ENCODE measurements around the gene TUT4. TPM values are rescaled to one million over a fixed set of nuclear protein-coding genes. Genes with fewer than 3 reads are reported as not detected.

The TUT4 gene
- total and polyA plus RNA-seq, 2 experiments from 2014 or later: 69.9 to 116 TPM

GRCh38 chr1:52551507-52552235 lies 1.2 kb downstream of the TUT4 start:
- Histone ChIP-seq H3K9me2 (ENCODE audit: insufficient read depth) (no peaks in the 10 kb centered on the region), H4K20me1 (replicated peaks; ENCODE audit: insufficient read depth) (peaks cover 18% of the 10 kb centered on the region; the same call in 1 of the 2 replicates), H3K79me2 (replicated peaks; ENCODE audit: insufficient read depth) (peaks cover 57% of the 10 kb centered on the region), H3K36me3 (ENCODE audit: insufficient read depth) (no peaks in the 10 kb centered on the region), H3F3A (replicated peaks; ENCODE audit: low read depth) (peaks cover 6% of the 10 kb centered on the region; the same call in 1 of the 2 replicates), H3K4me2 (peak overlapping the region; percentile 94), H3K4me3 (peak overlapping the region; percentile 87), H3K27me3 (ENCODE audit: insufficient read depth) (no peaks in the 10 kb centered on the region), H3K4me1 (ENCODE audit: insufficient read depth) (peaks cover 29% of the 10 kb centered on the region), H3K27ac (ENCODE audit: low read depth) (no peak overlapping the region; the same call in 1 of the 2 replicates), H2AFZ (no peak overlapping the region; the same call in 1 of the 2 replicates)
- no peaks in the 10 kb centered on the region for H3K36me3 Mint-ChIP-seq (ENCODE audit: low read depth)
- no peak overlapping the region for H3K27ac Mint-ChIP-seq
- DNase-seq (ENCODE audit: low spot score) (peak; percentile 39), ATAC-seq (no peak)
- H3K9me3 Mint-ChIP-seq: no peaks in the 10 kb centered on the region
- peaks cover 4% of the 10 kb centered on the region for H3K27me3 Mint-ChIP-seq (ENCODE audit: insufficient read depth, low read depth, poor library complexity)
- no peak overlapping the region for H3K4me3 Mint-ChIP-seq
- TF ChIP-seq NANOG (IDR thresholded peaks at IDR 0.05; ENCODE audit: borderline replicate concordance) (no peak), ZNF331 (CRISPR knock-in tag; IDR thresholded peaks at IDR 0.05; ENCODE audit: low read depth) (no peak), ETS1 (IDR thresholded peaks at IDR 0.05) (no peak), REST (IDR thresholded peaks at IDR 0.05; ENCODE audit: unreplicated experiment) (no peak), JUNB (IDR thresholded peaks at IDR 0.05; ENCODE audit: unreplicated experiment) (no peak)
- peaks cover 29% of the 10 kb centered on the region for H3K4me1 Mint-ChIP-seq

DNA sequence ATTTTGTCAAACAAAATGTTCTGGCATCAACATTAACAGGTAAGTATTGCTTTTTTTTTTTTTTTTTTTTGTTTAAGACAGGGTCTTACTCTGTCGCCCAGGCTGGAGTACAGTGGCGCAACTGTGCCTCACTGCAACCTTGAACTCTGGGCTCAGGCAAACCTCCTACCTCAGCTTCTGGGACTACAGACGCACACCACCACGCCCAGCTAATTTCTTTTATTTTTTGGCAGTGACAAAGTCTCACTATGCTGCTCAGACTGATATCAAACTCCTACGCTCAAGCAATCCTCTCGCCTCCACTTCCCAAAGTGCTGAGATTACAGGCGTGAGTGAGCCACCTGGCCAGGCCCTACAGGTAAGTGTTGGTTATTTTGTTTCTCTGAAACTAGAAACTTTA lies 2.4 kb downstream of the TUT4 start:
- Histone ChIP-seq H3F3A (replicated peaks; ENCODE audit: low read depth) (peaks cover 6% of the 10 kb centered on the region; the same call in 1 of the 2 replicates), H3K9me2 (ENCODE audit: insufficient read depth) (no peaks in the 10 kb centered on the region), H2AFZ (no peak overlapping the region), H3K4me2 (peak overlapping the region; percentile 94; the same call in 1 of the 2 replicates), H3K4me3 (no peak overlapping the region), H3K79me2 (replicated peaks; ENCODE audit: insufficient read depth) (peaks cover 69% of the 10 kb centered on the region), H3K4me1 (ENCODE audit: insufficient read depth) (peaks cover 29% of the 10 kb centered on the region), H3K27ac (ENCODE audit: low read depth) (no peak overlapping the region), H3K27me3 (ENCODE audit: insufficient read depth) (no peaks in the 10 kb centered on the region), H3K36me3 (ENCODE audit: insufficient read depth) (no peaks in the 10 kb centered on the region), H4K20me1 (replicated peaks; ENCODE audit: insufficient read depth) (peaks cover 21% of the 10 kb centered on the region; the same call in 1 of the 2 replicates)
- no peak overlapping the region for H3K27ac Mint-ChIP-seq
- H3K4me1 Mint-ChIP-seq: peaks cover 29% of the 10 kb centered on the region
- H3K36me3 Mint-ChIP-seq (ENCODE audit: low read depth): 0 out of 3 replicates have a peak, but pooled peaks cover 3% of the 10 kb centered on the region
- TF ChIP-seq NANOG (IDR thresholded peaks at IDR 0.05; ENCODE audit: borderline replicate concordance): no peak
- peaks cover 4% of the 10 kb centered on the region for H3K27me3 Mint-ChIP-seq (ENCODE audit: insufficient read depth, low read depth, poor library complexity)
- DNase-seq (ENCODE audit: low spot score) (peak; percentile 32), ATAC-seq (no peak)
- H3K4me3 Mint-ChIP-seq: 0 out of 3 replicates have a peak overlapping the region, but pooled peaks have one; percentile 31
- no peaks in the 10 kb centered on the region for H3K9me3 Mint-ChIP-seq

Measured in GM23338 (cell line).